Measurements from ENCODE around the gene GTPBP2.

GRCh38 chr6:43670623-43670986 is 41.5 kb upstream of the GTPBP2 start:
- TF ChIP-seq POLR2A (IDR thresholded peaks at IDR 0.05; ENCODE audit: low read length) = no peak
- no peak for TF ChIP-seq GATA1 (IDR thresholded peaks at IDR 0.05; ENCODE audit: low read depth, low read length)

Data from erythroblast (primary cell).